NCI-H774 (cell line): ENCODE data around the gene FIGN.

Experiments
- DNase-seq: peaks from one replicate; lab custom pipeline; 2025; lab: John Stamatoyannopoulos, UW

Gene FIGN

DNA sequence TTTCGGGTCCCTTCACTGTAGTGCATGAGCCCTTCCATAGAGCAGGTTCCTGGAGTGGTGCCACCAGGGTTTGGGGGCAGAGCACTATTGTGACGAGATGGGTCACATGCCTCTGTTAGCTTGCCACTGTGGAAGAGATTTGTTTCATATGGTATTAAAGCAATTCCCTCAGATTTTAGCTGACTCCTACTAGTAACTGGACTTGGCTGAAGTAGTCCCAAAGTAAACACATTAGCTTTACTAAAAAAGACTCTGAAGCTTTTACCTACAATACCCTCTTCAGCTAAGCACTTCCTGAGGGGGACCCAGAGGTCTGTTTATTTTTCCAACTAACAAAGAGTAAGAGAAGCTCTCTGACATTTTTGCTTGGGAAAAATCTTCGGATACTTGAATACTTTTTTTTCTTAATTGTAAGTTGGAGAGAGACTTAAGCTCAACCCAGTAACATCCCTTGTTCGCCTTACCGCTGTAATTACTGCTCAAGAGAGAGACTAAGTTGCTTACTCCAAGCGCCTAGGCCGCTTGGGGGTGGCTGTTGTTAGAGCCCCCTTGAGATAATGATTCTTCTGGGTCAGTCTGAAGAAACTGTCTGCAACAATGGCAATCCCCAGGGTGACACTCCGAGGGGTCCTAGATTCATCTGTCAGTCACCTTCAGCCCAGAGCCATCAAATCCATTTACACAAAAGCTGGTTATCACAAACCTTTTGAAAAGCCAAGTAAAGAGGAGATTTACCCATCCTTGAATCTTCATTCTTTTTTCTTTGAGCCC lies 177.4 kb downstream of the FIGN start:
- DNase-seq = no peak

GRCh38 chr2:163556511-163556910 lies 179.3 kb downstream of the FIGN start:
- no peak for DNase-seq

- no peak for DNase-seq
Observed at GRCh38 chr2:163554864-163555263, 180.9 kb downstream of the FIGN start.

DNA sequence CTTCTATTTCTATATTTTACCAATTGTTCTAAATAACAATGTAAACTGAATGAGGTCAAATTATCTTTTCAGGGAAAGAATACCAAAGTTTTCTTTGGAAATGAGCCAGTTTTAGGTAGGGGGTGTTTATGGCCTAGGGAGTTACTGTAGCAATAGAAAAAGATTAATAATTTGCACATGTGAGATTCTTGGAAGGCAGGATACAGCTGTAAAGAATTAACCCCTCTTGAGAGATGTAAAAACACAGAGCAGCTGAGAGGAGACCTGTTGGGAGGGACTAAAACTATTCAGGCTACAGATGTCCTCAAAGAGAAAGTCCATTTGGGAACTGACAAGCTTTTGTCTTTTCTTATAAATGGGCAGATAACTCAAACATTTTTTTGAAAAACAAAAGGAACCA lies 182.2 kb downstream of the FIGN start:
- DNase-seq = no peak

DNA sequence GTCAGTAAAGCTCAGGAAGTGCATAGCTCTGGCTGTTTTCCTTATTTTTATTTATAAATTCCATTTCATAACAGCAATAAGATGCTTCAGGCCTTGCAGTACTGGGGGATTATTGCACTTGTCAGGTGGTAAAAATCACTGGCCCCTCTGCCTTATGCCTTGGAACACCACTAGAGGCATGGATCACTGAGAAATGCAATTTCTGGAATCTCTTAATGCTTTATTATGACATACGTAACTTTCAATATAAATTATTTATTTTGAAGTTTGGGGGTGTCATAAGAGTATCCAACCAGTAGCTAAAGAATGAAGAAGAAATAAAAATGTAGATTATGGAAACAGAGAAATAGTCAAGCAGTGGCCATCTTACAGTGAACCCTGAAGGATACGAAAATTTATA lies 183.1 kb downstream of the FIGN start:
- no peak for DNase-seq

- DNase-seq = no peak
Observed at GRCh38 chr2:163551616-163552373, 184.0 kb downstream of the FIGN start.

- no peak for DNase-seq
Observed at GRCh38 chr2:163548970-163549369, 186.8 kb downstream of the FIGN start.
